OCI-LY7 (cell line): ENCODE data around the gene FANCC. TPM values are rescaled to one million over a fixed set of nuclear protein-coding genes. Genes with fewer than 3 reads are reported as not detected.

Experiments used
- BruUV-seq: library from RNA; stranded (reverse); fragments of 400-500 nt; replicated peaks from 2 replicates; lab custom pipeline; 2021; lab: Mats Ljungman, UMichigan
- CTCF ChIA-PET: fragments of 300-600 bp; sonication (Branson Sonifier 250); formaldehyde crosslinking; loops from one replicate; lab custom pipeline; 2022; ENCODE audit warnings: antibody characterized with exemption; ENCODE audit not compliant: unreplicated experiment; lab: Charles Lee
- POLR2A ChIA-PET: fragments of 300-600 bp; sonication (Branson Sonifier 250); formaldehyde crosslinking; loops from one replicate; lab custom pipeline; 2022; ENCODE audit warnings: antibody characterized with exemption; lab: Charles Lee
- DNase-seq: peaks from one replicate; pipeline ENCODE4 v3.0.0-alpha.2; 2015; ENCODE audit warnings: low spot score
- H2AFZ ChIP-seq: fragments of 200-600 bp; sonication (generic), shearing (Covaris generic); 2 replicates; pipeline ENCODE4 v1.6.1; 2014; ENCODE audit warnings: mild to moderate bottlenecking, antibody characterized with exemption, low read length, moderate library complexity
- H3K27ac ChIP-seq: fragments of 200-600 bp; sonication (generic); 2 replicates; pipeline ENCODE4 v1.5.1; 2014; ENCODE audit warnings: mixed run types, low read depth, mild to moderate bottlenecking, moderate library complexity, low read length, inconsistent platforms; ENCODE audit not compliant: poor library complexity, severe bottlenecking
- H3K36me3 ChIP-seq: fragments of 200-600 bp; sonication (generic); 2 replicates; pipeline ENCODE4 v1.6.1; 2014; ENCODE audit warnings: mild to moderate bottlenecking, antibody characterized with exemption, low read length, moderate library complexity, mixed read lengths; ENCODE audit not compliant: insufficient read depth
- H3K4me1 ChIP-seq: fragments of 200-600 bp; sonication (generic); 2 replicates; pipeline ENCODE4 v1.5.1; 2014; ENCODE audit warnings: mild to moderate bottlenecking, low read length; ENCODE audit not compliant: insufficient read depth, poor library complexity, severe bottlenecking
- H3K4me2 ChIP-seq: fragments of 200-600 bp; sonication (generic); 2 replicates; pipeline ENCODE4 v1.6.1; 2014; ENCODE audit warnings: mild to moderate bottlenecking, low read length
- H3K4me3 ChIP-seq: fragments of 200-600 bp; sonication (generic); 2 replicates; pipeline ENCODE4 v1.5.1; 2014; ENCODE audit warnings: mild to moderate bottlenecking, low read depth, low read length; ENCODE audit not compliant: poor library complexity, severe bottlenecking
- H3K79me2 ChIP-seq: fragments of 200-600 bp; sonication (generic); 2 replicates; pipeline ENCODE4 v1.6.1; 2016; ENCODE audit warnings: low read depth, mild to moderate bottlenecking, low read length, moderate library complexity, mixed read lengths; ENCODE audit not compliant: insufficient read depth
- H3K9me2 ChIP-seq: fragments of 200-600 bp; sonication (generic); 2 replicates; pipeline ENCODE4 v1.6.1; 2016; ENCODE audit warnings: mild to moderate bottlenecking, low read length, mixed read lengths; ENCODE audit not compliant: insufficient read depth
- H3K9me3 ChIP-seq: fragments of 200-600 bp; sonication (generic); 2 replicates; pipeline ENCODE4 v1.6.1; 2014; ENCODE audit warnings: mild to moderate bottlenecking, mixed run types, low read length, mixed read lengths
- H4K20me1 ChIP-seq: fragments of 200-600 bp; sonication (generic); 2 replicates; pipeline ENCODE4 v1.6.1; 2014; ENCODE audit warnings: mild to moderate bottlenecking, antibody characterized with exemption, low read length, moderate library complexity, mixed read lengths; ENCODE audit not compliant: insufficient read depth
- CTCF ChIP-seq: fragments of 200-600 bp; sonication (generic); conservative IDR thresholded peaks from 2 replicates; pipeline ENCODE4 v1.5.1; 2014; ENCODE audit warnings: mild to moderate bottlenecking, antibody characterized with exemption, low read length, moderate library complexity, mixed read lengths
- EZH2phosphoT487 ChIP-seq: fragments of 200-600 bp; sonication (generic); IDR thresholded peaks from 2 replicates; pipeline ENCODE4 v1.6.1; 2018; ENCODE audit warnings: low read depth, borderline replicate concordance, mild to moderate bottlenecking, mixed run types, antibody characterized with exemption, low read length, moderate library complexity, mixed read lengths
- intact Hi-C: fragments of 100-400 bp; cut with micrococcal nuclease; formaldehyde crosslinking; loops from one replicate; pipeline ENCODE4 v1.10.0; 2022; ENCODE audit not compliant: unreplicated experiment
- total RNA-seq, 2 experiments: library from RNA; depleted of rRNA in 1 of 2; stranded (reverse); fragments of >200 nt in 1 of 2; shearing (Covaris generic) in 1 of 2; gene quantifications; 2 replicates each; pipeline ENCODE4 v1.2.3, GENCODE V29; 2014 to 2022

The FANCC gene
- total RNA-seq, 2 experiments from 2014 or later = 13.9 to 28.7 TPM

- POLR2A ChIA-PET = interaction anchor here (0.7 kb wide), 1 partner anchor 1999 kb away, joined by 3 read pairs; no protein-coding TSS in a partner anchor
- H3K4me1 ChIP-seq = peaks cover 14% of the 10 kb centered on the region
- peak overlapping the region; percentile 79 for H3K4me3 ChIP-seq
- TF ChIP-seq EZH2phosphoT487 (no peak), CTCF (no peak)
- BruUV-seq = no TSS peak
- no peak overlapping the region for H2AFZ ChIP-seq
- intact Hi-C loops = loop anchor here (5.0 kb wide), 1 partner anchor 177 kb away; no protein-coding TSS in a partner anchor
- no peak overlapping the region for H3K27ac ChIP-seq
- H3K9me2 ChIP-seq = no peaks in the 10 kb centered on the region
- H3K4me2 ChIP-seq = peak overlapping the region; percentile 80
- no peaks in the 10 kb centered on the region; the same call in 1 of the 2 replicates for H4K20me1 ChIP-seq
- no peaks in the 10 kb centered on the region for H3K9me3 ChIP-seq
- no peak for DNase-seq
- peaks cover 33% of the 10 kb centered on the region; the same call in 1 of the 2 replicates for H3K79me2 ChIP-seq
- CTCF ChIA-PET = no interaction called here
- H3K36me3 ChIP-seq = no peaks in the 10 kb centered on the region
Observed at GRCh38 chr9:95315108-95315746, 2.3 kb downstream of the FANCC start.

- Histone ChIP-seq H3K27ac (no peak overlapping the region), H3K79me2 (peaks cover 33% of the 10 kb centered on the region; the same call in 1 of the 2 replicates), H3K4me3 (no peak overlapping the region), H3K9me3 (no peaks in the 10 kb centered on the region), H3K36me3 (0 out of 2 replicates have a peak, but pooled peaks cover 4% of the 10 kb centered on the region), H3K4me2 (peak overlapping the region; percentile 47), H2AFZ (no peak overlapping the region), H4K20me1 (no peaks in the 10 kb centered on the region; the same call in 1 of the 2 replicates), H3K4me1 (peaks cover 14% of the 10 kb centered on the region), H3K9me2 (no peaks in the 10 kb centered on the region)
- DNase-seq = no peak
- intact Hi-C loops = no loop called here
- ChIA-PET POLR2A (no interaction called here), CTCF (no interaction called here)
- no TSS peak for BruUV-seq
- TF ChIP-seq CTCF (no peak), EZH2phosphoT487 (no peak)
Observed at GRCh38 chr9:95313010-95313498, 4.5 kb downstream of the FANCC start.

- 0 out of 2 replicates have a peak, but pooled peaks cover 4% of the 10 kb centered on the region for H3K36me3 ChIP-seq
- no TSS peak for BruUV-seq
- intact Hi-C loops = no loop called here
- H2AFZ ChIP-seq = no peak overlapping the region
- CTCF ChIA-PET = interaction anchor here (0.6 kb wide), 1 partner anchor 692 kb away, joined by 4 read pairs; no protein-coding TSS in a partner anchor
- no peak overlapping the region for H3K4me2 ChIP-seq
- POLR2A ChIA-PET = no interaction called here
- no peak overlapping the region for H3K27ac ChIP-seq
- H3K9me2 ChIP-seq = no peaks in the 10 kb centered on the region
- H3K9me3 ChIP-seq = no peaks in the 10 kb centered on the region
- peaks cover 40% of the 10 kb centered on the region; the same call in 1 of the 2 replicates for H3K79me2 ChIP-seq
- H4K20me1 ChIP-seq = no peaks in the 10 kb centered on the region; the same call in 1 of the 2 replicates
- no peak for TF ChIP-seq CTCF
- TF ChIP-seq EZH2phosphoT487 = no peak
- DNase-seq = no peak
- H3K4me1 ChIP-seq = peaks cover 14% of the 10 kb centered on the region
- no peak overlapping the region for H3K4me3 ChIP-seq
Observed at GRCh38 chr9:95311961-95312360, 5.5 kb downstream of the FANCC start.
